TTC549 (cell line): ENCODE data around the gene PDE8B.

Source experiments
- FAIRE-seq: peaks from 2 replicates; lab custom pipeline; 2012; peaks lifted over from hg19 to GRCh38; lab: Jason Lieb, UNC

The PDE8B gene

GRCh38 chr5:77210091-77210963 lies at the start of gene PDE8B:
TSS of gene PDE8B (plus strand) at chr5:77210680. CDS start at chr5:77210926, 246 bp downstream.
- no peak for FAIRE-seq

- FAIRE-seq, result no peak
These were observed 47.0 kb upstream of the PDE8B start for GRCh38 chr5:77163453-77163852.

- FAIRE-seq, result no peak
These were observed 43.4 kb upstream of the PDE8B start for GRCh38 chr5:77167063-77167462.

GRCh38 chr5:77167695-77168121 lies 42.8 kb upstream of the PDE8B start:
- no peak for FAIRE-seq

- FAIRE-seq, result no peak
These were observed 42.2 kb upstream of the PDE8B start for GRCh38 chr5:77168161-77168878.

GRCh38 chr5:77168879-77169244 lies 41.6 kb upstream of the PDE8B start:
- FAIRE-seq, result no peak

GRCh38 chr5:77170196-77170890 lies 40.1 kb upstream of the PDE8B start:
- no peak for FAIRE-seq

GRCh38 chr5:77171141-77171910 lies 39.2 kb upstream of the PDE8B start:
- no peak for FAIRE-seq

- FAIRE-seq, result no peak
These were observed 37.7 kb upstream of the PDE8B start for GRCh38 chr5:77172713-77173328.

GRCh38 chr5:77174526-77174925 lies 36.0 kb upstream of the PDE8B start:
- no peak for FAIRE-seq

GRCh38 chr5:77175231-77175630 lies 35.2 kb upstream of the PDE8B start:
- FAIRE-seq, result no peak

- FAIRE-seq, result no peak
These were observed 34.1 kb upstream of the PDE8B start for GRCh38 chr5:77176429-77176828.

GRCh38 chr5:77177576-77177975 lies 32.9 kb upstream of the PDE8B start:
- FAIRE-seq, result no peak

GRCh38 chr5:77180167-77181081 lies 30.1 kb upstream of the PDE8B start:
- no peak for FAIRE-seq

GRCh38 chr5:77181173-77181572 lies 29.3 kb upstream of the PDE8B start:
- no peak for FAIRE-seq

- no peak for FAIRE-seq
These were observed 28.7 kb upstream of the PDE8B start for GRCh38 chr5:77181596-77182304.

GRCh38 chr5:77182367-77182766 lies 28.1 kb upstream of the PDE8B start:
- no peak for FAIRE-seq

- FAIRE-seq, result no peak
These were observed 23.7 kb upstream of the PDE8B start for GRCh38 chr5:77186652-77187370.

GRCh38 chr5:77189421-77189820 lies 21.1 kb upstream of the PDE8B start:
- no peak for FAIRE-seq
